ENCODE measurements around the gene IGF2R.
"Not testable (repeated sequence)": the region's sequence is repeated elsewhere in the genome, so short reads cannot be mapped to it uniquely, and the experiment has no call there.

The IGF2R gene, protein sequence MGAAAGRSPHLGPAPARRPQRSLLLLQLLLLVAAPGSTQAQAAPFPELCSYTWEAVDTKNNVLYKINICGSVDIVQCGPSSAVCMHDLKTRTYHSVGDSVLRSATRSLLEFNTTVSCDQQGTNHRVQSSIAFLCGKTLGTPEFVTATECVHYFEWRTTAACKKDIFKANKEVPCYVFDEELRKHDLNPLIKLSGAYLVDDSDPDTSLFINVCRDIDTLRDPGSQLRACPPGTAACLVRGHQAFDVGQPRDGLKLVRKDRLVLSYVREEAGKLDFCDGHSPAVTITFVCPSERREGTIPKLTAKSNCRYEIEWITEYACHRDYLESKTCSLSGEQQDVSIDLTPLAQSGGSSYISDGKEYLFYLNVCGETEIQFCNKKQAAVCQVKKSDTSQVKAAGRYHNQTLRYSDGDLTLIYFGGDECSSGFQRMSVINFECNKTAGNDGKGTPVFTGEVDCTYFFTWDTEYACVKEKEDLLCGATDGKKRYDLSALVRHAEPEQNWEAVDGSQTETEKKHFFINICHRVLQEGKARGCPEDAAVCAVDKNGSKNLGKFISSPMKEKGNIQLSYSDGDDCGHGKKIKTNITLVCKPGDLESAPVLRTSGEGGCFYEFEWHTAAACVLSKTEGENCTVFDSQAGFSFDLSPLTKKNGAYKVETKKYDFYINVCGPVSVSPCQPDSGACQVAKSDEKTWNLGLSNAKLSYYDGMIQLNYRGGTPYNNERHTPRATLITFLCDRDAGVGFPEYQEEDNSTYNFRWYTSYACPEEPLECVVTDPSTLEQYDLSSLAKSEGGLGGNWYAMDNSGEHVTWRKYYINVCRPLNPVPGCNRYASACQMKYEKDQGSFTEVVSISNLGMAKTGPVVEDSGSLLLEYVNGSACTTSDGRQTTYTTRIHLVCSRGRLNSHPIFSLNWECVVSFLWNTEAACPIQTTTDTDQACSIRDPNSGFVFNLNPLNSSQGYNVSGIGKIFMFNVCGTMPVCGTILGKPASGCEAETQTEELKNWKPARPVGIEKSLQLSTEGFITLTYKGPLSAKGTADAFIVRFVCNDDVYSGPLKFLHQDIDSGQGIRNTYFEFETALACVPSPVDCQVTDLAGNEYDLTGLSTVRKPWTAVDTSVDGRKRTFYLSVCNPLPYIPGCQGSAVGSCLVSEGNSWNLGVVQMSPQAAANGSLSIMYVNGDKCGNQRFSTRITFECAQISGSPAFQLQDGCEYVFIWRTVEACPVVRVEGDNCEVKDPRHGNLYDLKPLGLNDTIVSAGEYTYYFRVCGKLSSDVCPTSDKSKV (N-terminal part only)

GRCh38 chr6:159968295-159969203 is at the start of gene IGF2R:
TSS of gene IGF2R (plus strand) at chr6:159969082. CDS start at chr6:159969247, 165 bp downstream.
- in situ Hi-C loops (cut with MboI; ENCODE audit: low sequenced_read_pairs), result no loop called here

DNA sequence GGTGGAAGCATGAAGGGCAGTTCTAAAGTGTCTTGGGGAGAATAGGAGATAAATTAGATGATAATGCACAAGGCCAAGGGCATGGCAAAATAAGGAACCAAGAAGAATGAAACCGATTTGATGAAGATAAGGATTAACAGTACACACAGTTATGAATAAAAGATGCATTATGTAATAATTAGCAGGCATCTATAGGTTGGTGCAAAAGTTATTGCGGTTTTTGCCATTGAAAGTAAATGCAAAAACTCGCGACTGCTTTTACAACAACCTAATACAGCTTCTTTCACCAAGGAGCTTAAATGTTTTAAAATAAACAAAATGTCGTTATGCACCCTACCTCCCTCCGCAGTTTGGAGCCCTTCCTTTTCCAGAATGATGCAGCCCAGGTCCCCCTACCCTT is 49.1 kb upstream of the IGF2R start:
- in situ Hi-C loops (cut with MboI; ENCODE audit: low sequenced_read_pairs), result no loop called here

DNA sequence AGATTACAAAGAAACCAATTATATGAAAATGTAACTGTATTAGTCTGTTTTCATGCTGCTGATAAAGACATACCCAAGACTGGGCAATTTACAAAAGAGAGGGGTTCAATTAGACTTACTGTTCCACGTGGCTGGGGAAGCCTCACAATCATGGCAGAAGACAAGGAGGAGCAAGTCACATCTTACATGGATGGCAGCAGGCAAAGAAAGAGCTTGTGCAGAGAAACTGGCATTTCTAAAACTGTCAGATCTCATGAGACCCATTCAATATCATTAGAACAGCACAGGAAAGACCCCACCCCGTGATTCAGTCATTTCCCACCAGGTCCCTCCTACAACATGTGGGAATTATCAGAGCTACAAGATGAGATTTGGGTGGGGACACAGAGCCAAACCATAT is 44.7 kb upstream of the IGF2R start:
- in situ Hi-C loops (cut with MboI; ENCODE audit: low sequenced_read_pairs), result not testable (repeated sequence)

DNA sequence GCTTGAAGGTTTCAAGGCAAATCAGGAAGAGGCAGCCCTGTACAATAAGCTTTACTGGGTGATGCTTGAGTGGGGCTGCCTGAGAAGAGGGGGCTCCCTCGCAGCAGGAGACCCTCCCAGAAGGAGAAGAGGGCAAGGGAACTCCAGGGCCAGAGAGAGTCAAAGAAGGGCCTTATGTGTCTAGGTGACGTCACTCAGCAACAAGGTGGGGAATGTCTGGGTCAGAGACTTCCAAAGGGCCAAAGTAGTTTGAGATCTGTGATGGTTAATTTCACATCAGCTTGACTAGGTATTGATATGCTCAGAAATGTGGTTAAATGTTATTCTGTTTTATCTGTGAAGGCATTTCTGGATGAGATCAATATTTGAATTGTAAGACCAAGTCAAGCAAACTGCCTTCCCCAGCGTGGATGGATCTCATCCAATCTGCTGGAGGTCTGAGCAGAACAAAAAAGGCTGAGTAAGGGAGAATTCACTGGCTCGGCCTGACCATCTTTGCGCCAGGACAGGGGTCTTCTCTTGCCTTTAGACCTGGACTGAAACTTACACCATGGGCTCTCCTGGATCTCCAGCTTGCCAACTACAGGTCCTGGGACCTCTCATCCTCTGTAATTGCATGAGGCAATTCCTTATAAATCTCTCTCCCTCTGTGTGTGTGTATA is 42.2 kb upstream of the IGF2R start:
- in situ Hi-C loops (cut with MboI; ENCODE audit: low sequenced_read_pairs), result no loop called here

DNA sequence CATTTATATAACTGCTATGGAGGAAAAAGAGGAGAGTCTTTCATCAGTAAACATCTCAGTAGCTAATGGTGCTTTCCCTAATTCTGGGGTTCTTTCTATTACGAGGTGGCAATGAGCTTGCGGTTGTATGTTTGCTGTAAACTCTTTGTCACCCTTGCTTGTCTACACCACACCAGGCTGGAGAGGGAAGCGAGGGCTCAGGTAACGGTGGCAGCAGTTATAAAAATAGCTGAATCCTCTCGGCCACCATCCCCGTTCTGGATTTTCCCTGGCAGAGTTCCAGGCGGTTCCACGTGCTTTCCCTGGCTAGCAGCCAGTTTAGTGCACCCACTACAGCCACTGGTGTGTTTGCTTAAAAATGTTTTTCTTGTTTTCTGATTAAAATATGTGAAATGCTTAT is 39.1 kb upstream of the IGF2R start:
- in situ Hi-C loops (cut with MboI; ENCODE audit: low sequenced_read_pairs), result no loop called here

DNA sequence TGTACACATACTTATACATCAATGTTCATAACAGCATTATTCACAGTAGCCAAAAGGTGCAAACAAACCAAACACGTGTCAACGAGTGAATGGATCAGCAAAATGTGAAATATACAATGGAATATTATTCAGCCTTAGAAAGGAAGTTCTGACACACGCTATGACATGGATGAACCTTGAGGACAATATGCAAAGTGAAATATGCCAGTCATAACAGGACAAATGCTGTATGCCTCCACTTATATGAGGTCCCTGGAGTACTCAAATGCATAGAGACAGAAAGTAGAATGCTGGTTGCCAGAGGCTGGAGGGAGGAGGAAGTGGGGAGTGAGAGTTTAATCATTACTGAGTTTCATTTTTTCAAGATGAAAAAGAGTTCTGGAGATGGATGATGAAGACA is 37.8 kb upstream of the IGF2R start:
- in situ Hi-C loops (cut with MboI; ENCODE audit: low sequenced_read_pairs), result no loop called here

GRCh38 chr6:159931846-159932245 is 37.0 kb upstream of the IGF2R start:
- in situ Hi-C loops (cut with MboI; ENCODE audit: low sequenced_read_pairs), result no loop called here

GRCh38 chr6:159933077-159933476 is 35.8 kb upstream of the IGF2R start:
- in situ Hi-C loops (cut with MboI; ENCODE audit: low sequenced_read_pairs), result no loop called here

- in situ Hi-C loops (cut with MboI; ENCODE audit: low sequenced_read_pairs), result no loop called here
These were observed 34.7 kb upstream of the IGF2R start for GRCh38 chr6:159934181-159934580.

DNA sequence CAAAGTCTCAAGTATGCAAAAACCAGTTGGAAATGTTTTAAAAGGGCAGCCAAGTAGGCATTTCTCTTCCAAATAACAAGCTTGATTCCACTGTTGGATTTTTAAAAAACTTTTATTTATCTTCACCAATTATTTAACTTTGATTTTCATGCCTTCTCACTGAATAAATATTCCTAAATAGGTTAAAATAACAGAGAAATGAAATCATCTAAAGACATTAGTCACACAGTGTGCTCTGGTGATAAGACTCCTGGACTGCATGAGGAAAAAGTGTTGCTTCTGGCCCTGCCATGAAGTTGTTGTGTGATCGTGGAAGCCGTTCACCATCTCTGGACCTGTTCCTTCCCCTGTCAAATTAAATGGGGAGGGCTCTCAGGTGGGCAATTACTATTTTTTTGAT is 33.8 kb upstream of the IGF2R start:
- in situ Hi-C loops (cut with MboI; ENCODE audit: low sequenced_read_pairs), result no loop called here

- in situ Hi-C loops (cut with MboI; ENCODE audit: low sequenced_read_pairs), result no loop called here
These were observed 33.2 kb upstream of the IGF2R start for GRCh38 chr6:159935633-159936032.

DNA sequence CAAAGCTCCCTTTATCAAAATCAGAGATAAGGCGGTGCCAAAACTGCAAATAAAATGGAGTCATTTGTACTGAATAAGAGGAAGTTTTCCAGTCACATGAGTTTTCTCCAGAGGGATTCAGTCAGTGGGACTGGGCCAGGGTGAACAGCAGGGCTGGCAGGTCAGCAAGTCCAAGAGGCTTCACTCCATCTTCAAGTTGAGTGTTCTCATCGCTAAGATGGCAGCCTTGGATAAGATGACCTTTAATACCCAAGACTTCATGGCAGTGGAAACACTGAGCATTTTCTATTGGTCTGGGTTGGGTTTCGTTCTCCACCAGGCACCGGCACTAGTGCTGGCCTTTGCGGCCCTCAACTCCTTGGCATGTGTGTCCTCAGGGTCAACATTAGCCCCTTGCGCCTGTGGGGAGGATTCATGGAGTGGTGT is 29.3 kb upstream of the IGF2R start:
- in situ Hi-C loops (cut with MboI; ENCODE audit: low sequenced_read_pairs), result no loop called here

DNA sequence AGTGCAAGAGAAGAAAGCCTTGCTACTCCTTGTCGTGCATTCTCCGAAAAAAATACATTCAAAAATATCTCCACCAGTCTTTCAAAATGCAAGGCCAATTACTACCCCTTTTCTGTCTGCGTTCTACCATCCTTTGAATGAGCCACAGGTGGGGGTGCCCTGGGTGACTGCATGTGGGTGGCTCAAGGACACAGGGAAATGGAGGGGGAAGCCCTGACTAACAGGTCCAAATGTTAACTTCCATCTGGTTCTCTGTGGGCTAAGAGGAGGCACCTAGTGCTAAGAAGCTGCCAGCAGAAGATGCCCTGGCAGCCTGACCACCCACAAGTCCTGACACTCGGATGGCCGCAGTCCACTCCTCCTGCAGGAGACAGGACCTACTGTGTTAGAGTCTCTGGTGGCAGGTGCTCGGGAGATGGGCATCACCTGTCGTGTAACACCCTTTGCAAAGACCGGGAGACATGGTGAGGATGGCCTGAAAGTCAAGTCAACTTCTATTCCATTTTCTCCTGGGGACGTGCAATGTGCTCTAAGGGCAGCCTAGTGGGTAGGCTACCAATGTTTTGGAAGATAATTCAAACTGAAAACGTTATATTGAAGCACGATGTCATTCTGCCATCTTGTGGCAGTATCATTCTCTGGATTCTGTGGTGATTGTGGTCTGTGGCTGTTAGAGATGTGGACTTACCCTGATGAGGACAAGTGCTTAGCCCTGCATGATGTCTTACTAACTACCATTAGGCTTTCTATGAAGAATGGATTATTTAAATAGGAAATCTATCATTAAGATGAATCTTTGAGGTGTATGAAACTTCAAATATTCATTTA is 27.4 kb upstream of the IGF2R start:
- in situ Hi-C loops (cut with MboI; ENCODE audit: low sequenced_read_pairs), result no loop called here

DNA sequence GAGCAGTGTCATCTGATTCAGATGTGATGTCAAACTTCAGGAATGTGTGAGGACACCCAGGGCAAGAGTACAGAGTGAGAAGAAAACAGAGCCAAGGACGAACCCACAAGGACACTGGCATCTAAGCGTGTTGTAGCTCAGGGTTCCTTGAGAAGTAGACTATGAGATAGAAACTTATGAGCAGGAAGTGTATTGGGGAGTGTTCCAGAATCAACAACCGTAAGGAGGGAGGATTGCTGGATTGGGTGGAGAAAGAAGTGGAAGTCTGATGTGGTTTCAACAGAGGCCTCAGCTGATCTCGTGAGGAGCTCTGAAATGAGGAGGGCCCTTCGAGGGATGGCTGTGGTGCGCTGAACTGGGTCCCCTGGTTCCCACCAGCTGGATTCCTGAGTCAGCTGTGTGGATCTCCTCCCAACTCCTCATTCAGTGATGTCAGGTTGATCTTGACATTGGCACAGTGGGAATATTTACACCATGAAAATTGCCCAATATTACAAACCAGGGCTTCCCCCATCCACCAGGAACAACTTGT is 25.7 kb upstream of the IGF2R start:
- in situ Hi-C loops (cut with MboI; ENCODE audit: low sequenced_read_pairs), result no loop called here

GRCh38 chr6:159943968-159944598 is 24.8 kb upstream of the IGF2R start:
- in situ Hi-C loops (cut with MboI; ENCODE audit: low sequenced_read_pairs), result no loop called here

- in situ Hi-C loops (cut with MboI; ENCODE audit: low sequenced_read_pairs), result no loop called here
These were observed 23.0 kb upstream of the IGF2R start for GRCh38 chr6:159945801-159946392.

GRCh38 chr6:159946912-159947311 is 22.0 kb upstream of the IGF2R start:
- in situ Hi-C loops (cut with MboI; ENCODE audit: low sequenced_read_pairs), result no loop called here

DNA sequence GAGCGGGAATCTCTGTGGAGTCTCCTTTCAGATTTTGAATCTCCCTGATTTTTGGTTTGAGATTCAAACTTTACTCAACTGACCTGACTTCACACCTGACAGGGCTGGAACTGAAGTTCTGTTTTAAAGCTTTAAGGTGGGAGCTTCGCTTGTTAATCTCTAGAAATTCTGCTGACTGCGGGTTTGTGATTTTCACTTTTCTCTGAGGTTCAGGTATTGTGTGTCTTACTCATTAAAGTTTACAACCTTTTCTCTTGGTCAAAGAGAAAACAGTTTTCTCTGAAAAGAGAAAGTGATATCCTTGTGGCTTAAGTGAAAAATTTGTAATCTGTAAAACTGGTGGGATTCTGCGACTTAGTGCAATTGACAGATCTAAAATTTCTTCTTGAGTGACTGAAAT is 20.7 kb upstream of the IGF2R start:
- in situ Hi-C loops (cut with MboI; ENCODE audit: low sequenced_read_pairs), result no loop called here
